ENCODE data around the gene JAZF1.

- no peak for TF ChIP-seq CTCF (IDR thresholded peaks at IDR 0.05)
- TF ChIP-seq EZH2 (IDR thresholded peaks at IDR 0.05; ENCODE audit: borderline replicate concordance, insufficient read depth, low read depth, low read length, poor library complexity, severe bottlenecking) = no peak
Measured at GRCh38 chr7:27905951-27906350, 274.6 kb downstream of the JAZF1 start.

Data from B cell (primary cell).